H9 (cell line): ENCODE results near the gene CACNB4. TPM values are rescaled to one million over a fixed set of nuclear protein-coding genes. Genes with fewer than 3 reads are reported as not detected.

Source experiments
- DNase-seq: peaks from one replicate; pipeline ENCODE4 v3.0.0-alpha.2; 2017
- H2AFZ ChIP-seq: one replicate; pipeline ENCODE4 v1.6.1; 2013; ENCODE audit warnings: mild to moderate bottlenecking, low read length, control low read depth, moderate library complexity
- H2AK5ac ChIP-seq: 2 replicates; pipeline ENCODE4 v1.6.1; 2013; ENCODE audit warnings: low read length, control low read depth, mixed read lengths; ENCODE audit not compliant: insufficient read length
- H2BK120ac ChIP-seq: one replicate; pipeline ENCODE4 v1.6.1; 2013; ENCODE audit warnings: low read depth, mild to moderate bottlenecking, low read length, control low read depth, inconsistent platforms; ENCODE audit not compliant: poor library complexity, severe bottlenecking
- H2BK12ac ChIP-seq: 2 replicates; pipeline ENCODE4 v1.6.1; 2013; ENCODE audit warnings: low read length, control low read depth, mixed read lengths, low read depth; ENCODE audit not compliant: insufficient read length
- H2BK15ac ChIP-seq: 2 replicates; pipeline ENCODE4 v1.6.1; 2013; ENCODE audit warnings: low read depth, low read length, control low read depth
- H2BK20ac ChIP-seq: one replicate; pipeline ENCODE4 v1.6.1; 2013; ENCODE audit warnings: low read depth, mild to moderate bottlenecking, low read length, control low read depth, inconsistent platforms; ENCODE audit not compliant: poor library complexity, severe bottlenecking
- H2BK5ac ChIP-seq: 2 replicates; pipeline ENCODE4 v1.6.1; 2013; ENCODE audit warnings: low read length, control low read depth, mixed read lengths; ENCODE audit not compliant: insufficient read length
- H3K14ac ChIP-seq: 2 replicates; pipeline ENCODE4 v1.6.1; 2013; ENCODE audit warnings: low read length, control low read depth; ENCODE audit not compliant: insufficient read depth
- H3K18ac ChIP-seq: 2 replicates; pipeline ENCODE4 v1.6.1; 2013; ENCODE audit warnings: low read depth, mild to moderate bottlenecking, mixed read lengths, low read length, control low read depth; ENCODE audit not compliant: insufficient read length
- H3K23ac ChIP-seq: 2 replicates; pipeline ENCODE4 v1.6.1; 2013; ENCODE audit warnings: low read length, control low read depth, mixed read lengths, low read depth; ENCODE audit not compliant: insufficient read length
- H3K23me2 ChIP-seq: 2 replicates; pipeline ENCODE4 v1.6.1; 2013; ENCODE audit warnings: low read depth, mild to moderate bottlenecking, mixed read lengths, low read length, control low read depth; ENCODE audit not compliant: insufficient read length, poor library complexity, severe bottlenecking
- H3K27ac ChIP-seq: 2 replicates; pipeline ENCODE4 v1.5.1; 2013; ENCODE audit warnings: low read length, control low read depth, mixed read lengths, low read depth; ENCODE audit not compliant: insufficient read length
- H3K27me3 ChIP-seq: 2 replicates; pipeline ENCODE4 v1.6.1; 2013; ENCODE audit warnings: low read length, control low read depth, inconsistent platforms; ENCODE audit not compliant: insufficient read depth
- H3K4ac ChIP-seq: 2 replicates; pipeline ENCODE4 v1.6.1; 2013; ENCODE audit warnings: low read depth, mild to moderate bottlenecking, control low read depth, inconsistent platforms, low read length, moderate library complexity
- H3K4me1 ChIP-seq: 2 replicates; pipeline ENCODE4 v1.6.1; 2013; ENCODE audit warnings: low read length, control low read depth, inconsistent platforms; ENCODE audit not compliant: insufficient read depth
- H3K4me2 ChIP-seq: 2 replicates; pipeline ENCODE4 v1.6.1; 2013; ENCODE audit warnings: low read length, control low read depth, mixed read lengths; ENCODE audit not compliant: insufficient read length, insufficient read depth
- H3K56ac ChIP-seq: 2 replicates; pipeline ENCODE4 v1.6.1; 2013; ENCODE audit warnings: low read depth, mild to moderate bottlenecking, mixed read lengths, low read length, control low read depth; ENCODE audit not compliant: insufficient read length
- H3K79me1 ChIP-seq: 2 replicates; pipeline ENCODE4 v1.6.1; 2013; ENCODE audit warnings: low read depth, mild to moderate bottlenecking, moderate library complexity, low read length, control low read depth, inconsistent platforms; ENCODE audit not compliant: insufficient read depth, poor library complexity, severe bottlenecking
- H3K79me2 ChIP-seq: 2 replicates; pipeline ENCODE4 v1.6.1; 2013; ENCODE audit warnings: low read length, control low read depth, inconsistent platforms; ENCODE audit not compliant: insufficient read depth
- H3K9ac ChIP-seq: 2 replicates; pipeline ENCODE4 v1.6.1; 2013; ENCODE audit warnings: low read length, control low read depth, mixed read lengths; ENCODE audit not compliant: insufficient read length; ENCODE audit errors: extremely low read depth
- H3K9me3 ChIP-seq: one replicate; pipeline ENCODE4 v1.6.1; 2013; ENCODE audit warnings: low read depth, low read length, inconsistent platforms; ENCODE audit not compliant: control insufficient read depth
- H3T11ph ChIP-seq: one replicate; pipeline ENCODE4 v1.6.1; 2013; ENCODE audit warnings: mild to moderate bottlenecking, low read length, control low read depth, inconsistent platforms
- H4K20me1 ChIP-seq: one replicate; pipeline ENCODE4 v1.6.1; 2013; ENCODE audit not compliant: control insufficient read depth, insufficient read length, insufficient read depth
- H4K5ac ChIP-seq: 2 replicates; pipeline ENCODE4 v1.6.1; 2013; ENCODE audit warnings: low read depth, mild to moderate bottlenecking, mixed read lengths, low read length, control low read depth; ENCODE audit not compliant: insufficient read length
- H4K8ac ChIP-seq: replicated peaks from 2 replicates; pipeline ENCODE4 v1.6.1; 2013; ENCODE audit warnings: low read length, control low read depth, mixed read lengths, low read depth; ENCODE audit not compliant: insufficient read length
- H4K91ac ChIP-seq: 2 replicates; pipeline ENCODE4 v1.6.1; 2013; ENCODE audit warnings: low read depth, mild to moderate bottlenecking, moderate library complexity, mixed read lengths, low read length, control low read depth; ENCODE audit not compliant: insufficient read length
- H3K27ac Mint-ChIP-seq, 3 experiments: 2 replicates in 2 of 3; 3 replicates in 1 of 3; pipeline ENCODE4 v1.8.0; 2020 to 2021; ENCODE audit warnings: mixed read lengths in 3 of 3, mild to moderate bottlenecking in 1 of 3, moderate library complexity in 1 of 3
- H3K27me3 Mint-ChIP-seq: 2 replicates; pipeline ENCODE4 v1.8.0; 2021; ENCODE audit warnings: low read depth, mild to moderate bottlenecking, moderate library complexity, mixed read lengths
- H3K36me3 Mint-ChIP-seq, 3 experiments: 2 replicates in 2 of 3; 3 replicates in 1 of 3; pipeline ENCODE4 v1.8.0; 2020 to 2021; ENCODE audit warnings: low read depth in 3 of 3, mixed read lengths in 3 of 3; ENCODE audit not compliant: insufficient read depth in 1 of 3
- H3K4me1 Mint-ChIP-seq, 2 experiments: 2 replicates each; pipeline ENCODE4 v1.8.0; 2020; ENCODE audit warnings: mixed read lengths in 2 of 2
- H3K4me3 Mint-ChIP-seq, 2 experiments: 2 replicates in 1 of 2; 3 replicates in 1 of 2; pipeline ENCODE4 v1.8.0; 2020 to 2021; ENCODE audit warnings: mild to moderate bottlenecking in 2 of 2, mixed read lengths in 2 of 2, moderate library complexity in 1 of 2
- H3K9me3 Mint-ChIP-seq, 2 experiments: 2 replicates in 1 of 2; 3 replicates in 1 of 2; pipeline ENCODE4 v1.8.0; 2020; ENCODE audit warnings: mild to moderate bottlenecking in 2 of 2, mixed read lengths in 2 of 2, moderate library complexity in 1 of 2
- CTCF ChIP-seq: fragments of 200-600 bp; sonication (generic); conservative IDR thresholded peaks from 3 replicates; pipeline ENCODE4 v1.8.0; 2021; ENCODE audit warnings: antibody characterized with exemption, mild to moderate bottlenecking
- WGBS: extraction: QIAGEN DNeasy Blood & Tissue Kit; methylation state at CpG from one replicate; pipeline ENCODE4 v1.1.7; 2013; ENCODE audit warnings: missing lambda C conversion rate, low lambda C conversion rate, mixed read lengths; ENCODE audit not compliant: insufficient read length; ENCODE audit errors: extremely low coverage; 5-methylcytosine and 5-hydroxymethylcytosine counted together
- total RNA-seq: library from RNA; stranded (reverse); gene quantifications from 2 replicates; pipeline ENCODE4 v1.2.1, GENCODE V29; 2021

Gene CACNB4
- total RNA-seq, 1 experiment from 2014 or later: 1.4 TPM

GRCh38 chr2:151823651-151824050 is 275.2 kb downstream of the CACNB4 start:
- Histone ChIP-seq H2BK12ac (no peak overlapping the region), H3K56ac (no peak overlapping the region), H3K4me2 (no peak overlapping the region), H4K8ac (no peak overlapping the region), H2AK5ac (no peak overlapping the region), H3K4ac (no peak overlapping the region), H3K79me1 (peaks cover 3% of the 10 kb centered on the region), H4K5ac (no peak overlapping the region), H3K23me2 (no peaks in the 10 kb centered on the region), H2BK20ac (no peak overlapping the region), H4K20me1 (no peaks in the 10 kb centered on the region), H2BK15ac (no peak overlapping the region), H4K91ac (no peak overlapping the region), H3K27ac (no peak overlapping the region), H3K4me1 (peaks cover 8% of the 10 kb centered on the region; the same call in 1 of the 2 replicates), H3T11ph (no peak overlapping the region), H3K79me2 (peaks cover 49% of the 10 kb centered on the region), H2AFZ (no peak overlapping the region), H3K14ac (no peak overlapping the region), H3K18ac (no peak overlapping the region), H3K9ac (no peak overlapping the region), H2BK5ac (no peak overlapping the region), H3K23ac (no peak overlapping the region), H3K27me3 (no peaks in the 10 kb centered on the region), H2BK120ac (no peak overlapping the region), H3K9me3 (no peaks in the 10 kb centered on the region)
- no peak for TF ChIP-seq CTCF
- H3K27me3 Mint-ChIP-seq: no peaks in the 10 kb centered on the region
- no CpG with 5 or more reads among the region's 6 CpGs for WGBS
- peaks cover 50 to 54% of the 10 kb centered on the region in 2 experiments for H3K4me1 Mint-ChIP-seq
- H3K4me3 Mint-ChIP-seq: 0 out of 5 replicates have a peak overlapping the region, but pooled peaks of 1 of the 2 experiments have one; percentile 5
- H3K27ac Mint-ChIP-seq: no peak overlapping the region
- peaks cover 0 to 8% (median 2%) of the 10 kb centered on the region in 3 experiments; a peak in 2 of 7 replicates for H3K36me3 Mint-ChIP-seq
- no peak for DNase-seq
- no peaks in the 10 kb centered on the region for H3K9me3 Mint-ChIP-seq
